Adrenal gland (tissue), 5 donors: Measurements from ENCODE around the gene SFT2D1.

Experiments used
- CTCF ChIP-seq, 6 experiments: fragments of 450-650 bp in 4 of 6; fragments of 200-600 bp in 2 of 6; sonication (generic) in 1 of 6; IDR thresholded peaks; 1 replicate in 5 of 6; 2 replicates in 1 of 6; pipeline versions ENCODE4 v1.5.1 to v1.8.0; 2016 to 2021; ENCODE audit warnings: antibody characterized with exemption in 6 of 6, mild to moderate bottlenecking in 2 of 6, moderate library complexity in 1 of 6
- POLR2A ChIP-seq, 2 donors: fragments of 450-650 bp; IDR thresholded peaks; one replicate each; pipeline ENCODE4 v1.6.1; 2017; ENCODE audit warnings: antibody characterized with exemption in 2 of 2, mild to moderate bottlenecking in 2 of 2, moderate library complexity in 1 of 2
- donor health status: DM: no; HTN: no; CAD: no.

- no peak for TF ChIP-seq CTCF (IDR thresholded peaks at IDR 0.05)
- no peak for TF ChIP-seq POLR2A (IDR thresholded peaks at IDR 0.05)
These were observed 39.0 kb upstream of the SFT2D1 start for GRCh38 chr6:166381381-166381732.
